ENCODE data around the gene IZUMO1. TPM values are rescaled to one million over a fixed set of nuclear protein-coding genes. Genes with fewer than 3 reads are reported as not detected.

IZUMO1 gene
- total RNA-seq, 1 donor from 2014 or later: 0.19 TPM

GRCh38 chr19:48756686-48757085 lies 10.0 kb upstream of the IZUMO1 start:
- H3K27ac ChIP-seq: no peak overlapping the region
- H3K27me3 ChIP-seq: peaks cover 15% of the 10 kb centered on the region
- H3K36me3 ChIP-seq: no peaks in the 10 kb centered on the region
- Mint-ChIP-seq H3K4me3 (no peak overlapping the region), H3K4me1 (peaks cover 16% of the 10 kb centered on the region), H3K9me3 (peaks cover 1% of the 10 kb centered on the region), H3K27ac (no peak overlapping the region), H3K27me3 (ENCODE audit: insufficient read depth, low read depth) (peaks cover 27% of the 10 kb centered on the region), H3K36me3 (peaks cover 4% of the 10 kb centered on the region)
- no peak for DNase-seq (ENCODE audit: low spot score)
- H3F3A ChIP-seq (ENCODE audit: low read depth): peaks cover 13% of the 10 kb centered on the region
- peaks cover 7% of the 10 kb centered on the region for H3K79me2 ChIP-seq (ENCODE audit: low read depth)
- no peaks in the 10 kb centered on the region for H3K4me1 ChIP-seq
- no peak overlapping the region for H2AFZ ChIP-seq (replicated peaks)
- H3K4me3 ChIP-seq: no peak overlapping the region
- no peaks in the 10 kb centered on the region for H4K20me1 ChIP-seq (ENCODE audit: low read depth)
- TF ChIP-seq EZH2 (IDR thresholded peaks at IDR 0.05) (no peak), CTCF (IDR thresholded peaks at IDR 0.05) (no peak), EZH2phosphoT487 (IDR thresholded peaks at IDR 0.05) (no peak)
- no peak overlapping the region for H3K9ac ChIP-seq
- no peaks in the 10 kb centered on the region for H3K9me3 ChIP-seq (ENCODE audit: low read depth)
- H3K4me2 ChIP-seq: no peak overlapping the region

- Mint-ChIP-seq H3K27ac (no peak overlapping the region), H3K9me3 (peaks cover 1% of the 10 kb centered on the region), H3K4me3 (no peak overlapping the region), H3K27me3 (ENCODE audit: insufficient read depth, low read depth) (peaks cover 32% of the 10 kb centered on the region), H3K36me3 (peaks cover 4% of the 10 kb centered on the region), H3K4me1 (peaks cover 18% of the 10 kb centered on the region)
- no peaks in the 10 kb centered on the region for H3K36me3 ChIP-seq
- DNase-seq (ENCODE audit: low spot score): no peak
- no peak overlapping the region for H2AFZ ChIP-seq (replicated peaks)
- H3K9me3 ChIP-seq (ENCODE audit: low read depth): no peaks in the 10 kb centered on the region
- no peaks in the 10 kb centered on the region for H3K4me1 ChIP-seq
- TF ChIP-seq CTCF (IDR thresholded peaks at IDR 0.05) (no peak), EZH2 (IDR thresholded peaks at IDR 0.05) (no peak), EZH2phosphoT487 (IDR thresholded peaks at IDR 0.05) (no peak)
- H4K20me1 ChIP-seq (ENCODE audit: low read depth): no peaks in the 10 kb centered on the region
- peaks cover 11% of the 10 kb centered on the region for H3K27me3 ChIP-seq
- peaks cover 13% of the 10 kb centered on the region for H3F3A ChIP-seq (ENCODE audit: low read depth)
- no peak overlapping the region for H3K9ac ChIP-seq
- no peak overlapping the region for H3K4me2 ChIP-seq
- H3K4me3 ChIP-seq: no peak overlapping the region
- no peak overlapping the region for H3K27ac ChIP-seq
- H3K79me2 ChIP-seq (ENCODE audit: low read depth): peaks cover 12% of the 10 kb centered on the region
These were observed 9.5 kb upstream of the IZUMO1 start for GRCh38 chr19:48756212-48756611.

GRCh38 chr19:48755787-48756186 lies 9.1 kb upstream of the IZUMO1 start:
- no peaks in the 10 kb centered on the region for H3K36me3 ChIP-seq
- Mint-ChIP-seq H3K27me3 (ENCODE audit: insufficient read depth, low read depth) (peaks cover 35% of the 10 kb centered on the region), H3K4me1 (peaks cover 21% of the 10 kb centered on the region), H3K9me3 (peaks cover 1% of the 10 kb centered on the region), H3K27ac (no peak overlapping the region), H3K4me3 (no peak overlapping the region), H3K36me3 (peaks cover 4% of the 10 kb centered on the region)
- H4K20me1 ChIP-seq (ENCODE audit: low read depth): no peaks in the 10 kb centered on the region
- TF ChIP-seq EZH2phosphoT487 (IDR thresholded peaks at IDR 0.05) (no peak), EZH2 (IDR thresholded peaks at IDR 0.05) (no peak), CTCF (IDR thresholded peaks at IDR 0.05) (no peak)
- peaks cover 13% of the 10 kb centered on the region for H3F3A ChIP-seq (ENCODE audit: low read depth)
- H3K79me2 ChIP-seq (ENCODE audit: low read depth): peaks cover 16% of the 10 kb centered on the region
- no peak overlapping the region for H3K27ac ChIP-seq
- no peak for DNase-seq (ENCODE audit: low spot score)
- H3K27me3 ChIP-seq: peaks cover 11% of the 10 kb centered on the region
- H3K4me3 ChIP-seq: no peak overlapping the region
- no peaks in the 10 kb centered on the region for H3K4me1 ChIP-seq
- no peak overlapping the region for H2AFZ ChIP-seq (replicated peaks)
- no peak overlapping the region for H3K4me2 ChIP-seq
- no peak overlapping the region for H3K9ac ChIP-seq
- H3K9me3 ChIP-seq (ENCODE audit: low read depth): no peaks in the 10 kb centered on the region

Data from neural progenitor cell (in vitro differentiated cells).